Ishikawa (cell line): ENCODE measurements around the gene TBL1Y.

Source experiments
- CEBPB ChIP-seq: IDR thresholded peaks from 2 replicates; pipeline ENCODE4 v1.6.1; 2012
- CREB1 ChIP-seq: IDR thresholded peaks from 2 replicates; pipeline ENCODE4 v1.6.1; 2012; ENCODE audit warnings: low read depth
- EGR1 ChIP-seq: IDR thresholded peaks from 2 replicates; pipeline ENCODE4 v1.6.1; 2012
- EP300 ChIP-seq: IDR thresholded peaks from 2 replicates; pipeline ENCODE4 v1.6.1; 2012; ENCODE audit warnings: borderline replicate concordance
- FOXM1 ChIP-seq: IDR thresholded peaks from 2 replicates; pipeline ENCODE4 v1.6.1; 2012; ENCODE audit warnings: low read depth, borderline replicate concordance
- MAX ChIP-seq: IDR thresholded peaks from 2 replicates; pipeline ENCODE4 v1.6.1; 2012
- NFIC ChIP-seq: IDR thresholded peaks from 2 replicates; pipeline ENCODE4 v1.6.1; 2012
- RAD21 ChIP-seq: IDR thresholded peaks from 2 replicates; pipeline ENCODE4 v1.6.1; 2012; ENCODE audit warnings: low read depth
- TAF1 ChIP-seq: IDR thresholded peaks from 2 replicates; pipeline ENCODE4 v1.6.1; 2012; ENCODE audit warnings: low read depth, mild to moderate bottlenecking
- TCF12 ChIP-seq: IDR thresholded peaks from 2 replicates; pipeline ENCODE4 v1.6.1; 2012; ENCODE audit warnings: low read depth
- TEAD4 ChIP-seq: IDR thresholded peaks from 2 replicates; pipeline ENCODE4 v1.6.1; 2012
- USF1 ChIP-seq: IDR thresholded peaks from 2 replicates; pipeline ENCODE4 v1.6.1; 2012
- YY1 ChIP-seq: IDR thresholded peaks from 2 replicates; pipeline ENCODE4 v1.6.1; 2012; ENCODE audit warnings: low read depth
- ZBTB7A ChIP-seq: IDR thresholded peaks from 2 replicates; pipeline ENCODE4 v1.6.1; 2012; ENCODE audit warnings: low read depth
- TF ChIP-seq, protein P1 (sequence below): IDR thresholded peaks from 2 replicates; pipeline ENCODE4 v1.6.1; 2012; ENCODE audit warnings: low read depth, mild to moderate bottlenecking

Gene TBL1Y

DNA sequence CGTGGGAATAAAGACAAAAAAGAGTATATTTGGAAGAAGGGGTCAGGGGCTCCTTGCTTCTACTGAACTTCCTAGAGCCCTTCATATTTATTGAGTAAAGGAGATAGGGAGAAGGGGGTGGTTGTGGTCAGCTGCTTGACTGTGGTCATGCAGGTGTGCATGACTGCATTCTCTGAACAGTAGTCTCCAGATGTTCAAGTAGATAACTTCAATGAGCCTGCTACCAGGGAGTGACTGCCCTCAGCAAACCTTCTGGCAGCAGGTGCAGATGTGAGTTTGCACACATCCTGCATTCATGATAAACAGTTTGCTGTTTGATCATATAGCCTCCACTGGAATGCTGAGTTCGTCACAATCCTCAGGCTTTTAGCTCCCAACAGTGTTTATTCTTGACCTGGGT, 10.6 kb downstream of the TBL1Y start:
- no peak for TF ChIP-seq NFIC
- no peak for TF ChIP-seq CREB1
- no peak for TF ChIP-seq MAX
- no peak for TF ChIP-seq TEAD4
- no peak for TF ChIP-seq USF1
- TF ChIP-seq TAF1: no peak
- TF ChIP-seq, protein P1, sequence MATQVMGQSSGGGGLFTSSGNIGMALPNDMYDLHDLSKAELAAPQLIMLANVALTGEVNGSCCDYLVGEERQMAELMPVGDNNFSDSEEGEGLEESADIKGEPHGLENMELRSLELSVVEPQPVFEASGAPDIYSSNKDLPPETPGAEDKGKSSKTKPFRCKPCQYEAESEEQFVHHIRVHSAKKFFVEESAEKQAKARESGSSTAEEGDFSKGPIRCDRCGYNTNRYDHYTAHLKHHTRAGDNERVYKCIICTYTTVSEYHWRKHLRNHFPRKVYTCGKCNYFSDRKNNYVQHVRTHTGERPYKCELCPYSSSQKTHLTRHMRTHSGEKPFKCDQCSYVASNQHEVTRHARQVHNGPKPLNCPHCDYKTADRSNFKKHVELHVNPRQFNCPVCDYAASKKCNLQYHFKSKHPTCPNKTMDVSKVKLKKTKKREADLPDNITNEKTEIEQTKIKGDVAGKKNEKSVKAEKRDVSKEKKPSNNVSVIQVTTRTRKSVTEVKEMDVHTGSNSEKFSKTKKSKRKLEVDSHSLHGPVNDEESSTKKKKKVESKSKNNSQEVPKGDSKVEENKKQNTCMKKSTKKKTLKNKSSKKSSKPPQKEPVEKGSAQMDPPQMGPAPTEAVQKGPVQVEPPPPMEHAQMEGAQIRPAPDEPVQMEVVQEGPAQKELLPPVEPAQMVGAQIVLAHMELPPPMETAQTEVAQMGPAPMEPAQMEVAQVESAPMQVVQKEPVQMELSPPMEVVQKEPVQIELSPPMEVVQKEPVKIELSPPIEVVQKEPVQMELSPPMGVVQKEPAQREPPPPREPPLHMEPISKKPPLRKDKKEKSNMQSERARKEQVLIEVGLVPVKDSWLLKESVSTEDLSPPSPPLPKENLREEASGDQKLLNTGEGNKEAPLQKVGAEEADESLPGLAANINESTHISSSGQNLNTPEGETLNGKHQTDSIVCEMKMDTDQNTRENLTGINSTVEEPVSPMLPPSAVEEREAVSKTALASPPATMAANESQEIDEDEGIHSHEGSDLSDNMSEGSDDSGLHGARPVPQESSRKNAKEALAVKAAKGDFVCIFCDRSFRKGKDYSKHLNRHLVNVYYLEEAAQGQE: no peak
- TF ChIP-seq RAD21: no peak
- TF ChIP-seq YY1: no peak
- no peak for TF ChIP-seq FOXM1
- no peak for TF ChIP-seq EP300
- TF ChIP-seq ZBTB7A: no peak
- TF ChIP-seq TCF12: no peak
- no peak for TF ChIP-seq CEBPB
- TF ChIP-seq EGR1: no peak

GRCh38 chrY:6928265-6928664, 17.8 kb downstream of the TBL1Y start:
- TF ChIP-seq ZBTB7A (no peak), NFIC (no peak), FOXM1 (no peak), EP300 (no peak), MAX (no peak), RAD21 (no peak), YY1 (no peak), CREB1 (no peak), TAF1 (no peak), USF1 (no peak), CEBPB (no peak), TEAD4 (no peak), EGR1 (no peak), TCF12 (no peak)
- TF ChIP-seq, protein P1: no peak

DNA sequence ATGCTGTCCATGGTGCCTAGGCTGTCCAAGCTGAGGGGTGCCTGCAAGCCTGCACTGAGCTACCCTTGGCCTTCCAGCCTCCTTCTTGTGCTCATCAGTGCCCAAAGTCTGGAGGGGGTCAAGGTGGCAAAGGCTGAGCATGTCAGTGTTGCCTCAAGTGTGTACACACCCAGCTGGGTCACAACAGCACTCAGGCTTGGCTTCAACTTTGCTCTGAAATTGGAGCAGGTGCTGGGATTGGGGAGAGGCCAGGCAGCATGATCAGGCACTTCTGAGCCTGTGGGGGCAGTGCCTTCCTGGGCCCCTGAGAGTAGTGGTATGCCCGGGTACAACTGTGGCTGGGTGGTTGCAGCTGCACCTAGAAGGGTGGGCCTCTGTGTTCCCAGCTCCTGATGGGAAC, 18.7 kb downstream of the TBL1Y start:
- no peak for TF ChIP-seq NFIC

DNA sequence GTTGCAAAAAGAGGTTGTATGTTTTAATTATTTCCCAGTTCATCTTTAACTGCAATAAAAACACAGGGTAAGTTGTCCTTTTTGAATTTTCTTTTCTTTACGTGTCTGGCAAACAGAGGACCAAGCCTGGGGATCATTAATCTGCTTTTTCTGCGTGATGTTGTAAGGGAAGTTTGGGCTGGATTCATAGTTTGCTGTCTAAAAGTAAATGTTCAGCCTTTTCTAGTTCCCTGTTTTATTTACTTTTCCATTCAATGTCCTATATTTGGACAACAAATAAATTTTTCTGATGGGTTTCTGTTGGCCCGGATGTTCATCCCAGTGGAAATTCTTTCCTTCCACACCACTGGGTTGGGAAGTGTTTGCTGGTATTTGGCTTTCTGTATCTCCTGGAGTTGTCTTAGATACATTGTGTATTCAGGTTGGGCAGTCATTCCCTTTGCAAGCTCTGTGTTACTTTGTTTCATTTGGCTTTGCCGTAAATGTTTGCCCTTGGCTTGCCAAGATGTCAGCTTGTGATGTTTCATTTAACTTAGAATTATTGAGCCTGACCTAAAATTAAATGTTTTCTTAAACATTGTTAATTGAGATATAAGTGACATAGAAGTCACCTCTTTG, 21.4 kb downstream of the TBL1Y start:
- TF ChIP-seq RAD21 (no peak), TEAD4 (no peak), EP300 (no peak), CEBPB (no peak), MAX (no peak), TAF1 (no peak), USF1 (no peak), EGR1 (no peak), YY1 (no peak)

- no peak for TF ChIP-seq EP300
- no peak for TF ChIP-seq ZBTB7A
- TF ChIP-seq, protein P1: no peak
Observed at GRCh38 chrY:6935497-6935896, 25.0 kb downstream of the TBL1Y start.
